GM12878 (cell line): ENCODE results near the gene FAM237B. TPM values are rescaled to one million over a fixed set of nuclear protein-coding genes. Genes with fewer than 3 reads are reported as not detected.

ENCODE experiments used
- ATAC-seq: fragments of 200-7000 bp; cut with Tn5 transposase; 3 replicates; pipeline ENCODE4 v1.9.1; 2020; ENCODE audit warnings: mild to moderate bottlenecking, moderate library complexity
- BruUV-seq: library from RNA; stranded (reverse); fragments of 400-500 nt; replicated peaks from 2 replicates; lab custom pipeline; 2021; lab: Mats Ljungman, UMichigan
- CTCF ChIA-PET: fragments of 300-600 bp; sonication (Branson Sonifier 250); formaldehyde crosslinking; extraction: SDS; loops from one replicate; lab custom pipeline; 2021; ENCODE audit warnings: inconsistent platforms; lab: Yijun Ruan, JAX
- POLR2A ChIA-PET: fragments of 350-600 bp; formaldehyde crosslinking; extraction: SDS; loops from one replicate; lab custom pipeline; 2021; ENCODE audit warnings: inconsistent platforms; lab: Charles Lee
- RAD21 ChIA-PET: fragments of 300-600 bp; sonication (Branson Sonifier 250); formaldehyde crosslinking; loops from one replicate; lab custom pipeline; 2023; ENCODE audit warnings: antibody characterized with exemption; ENCODE audit not compliant: unreplicated experiment; lab: Charles Lee
- SMC1A ChIA-PET: fragments of 300-600 bp; sonication (Branson Sonifier 250); formaldehyde crosslinking; loops from one replicate; lab custom pipeline; 2023; ENCODE audit not compliant: unreplicated experiment, uncharacterized antibody; lab: Charles Lee
- DNase-seq: peaks from one replicate; pipeline ENCODE4 v3.0.0-alpha.2; 2011; ENCODE audit warnings: low read depth, low spot score
- FAIRE-seq: peaks from 3 replicates; lab custom pipeline; 2011; peaks lifted over from hg19 to GRCh38; lab: Jason Lieb, UNC
- H2AFZ ChIP-seq: 2 replicates; pipeline ENCODE4 v1.6.0; 2011; ENCODE audit warnings: low read depth, low read length, control low read depth; ENCODE audit not compliant: control insufficient read depth
- H3K27ac ChIP-seq: 2 replicates; pipeline ENCODE4 v1.5.1; 2011; ENCODE audit warnings: control low read depth; ENCODE audit not compliant: control insufficient read depth, insufficient read depth
- H3K27me3 ChIP-seq, 2 experiments: replicated peaks in 1 of 2; 2 replicates each; pipeline versions ENCODE4 v1.6.0 to v1.6.1; 2011; ENCODE audit warnings: low read length in 1 of 2; ENCODE audit not compliant: control insufficient read depth in 2 of 2, insufficient read depth in 2 of 2
- H3K36me3 ChIP-seq, 2 experiments: 2 replicates each; pipeline ENCODE4 v1.5.1; 2011; ENCODE audit warnings: low read length in 1 of 2; ENCODE audit not compliant: control insufficient read depth in 2 of 2, insufficient read depth in 2 of 2
- H3K4me1 ChIP-seq: 2 replicates; pipeline ENCODE4 v1.6.1; 2011; ENCODE audit warnings: mild to moderate bottlenecking, low read length, moderate library complexity, mixed read lengths; ENCODE audit not compliant: control insufficient read depth, insufficient read depth
- H3K4me2 ChIP-seq: 2 replicates; pipeline ENCODE4 v1.6.0; 2011; ENCODE audit warnings: control low read depth; ENCODE audit not compliant: control insufficient read depth, insufficient read depth
- H3K4me3 ChIP-seq: fragments of 200-600 bp; sonication (generic); 2 replicates; pipeline ENCODE4 v1.5.1; 2016
- H3K79me2 ChIP-seq: 2 replicates; pipeline ENCODE4 v1.6.0; 2011; ENCODE audit warnings: low read length; ENCODE audit not compliant: control insufficient read depth, insufficient read depth
- H3K9ac ChIP-seq: 2 replicates; pipeline ENCODE4 v1.8.0; 2011; ENCODE audit warnings: low read length, control low read depth, mixed read lengths; ENCODE audit not compliant: control insufficient read depth, insufficient read depth
- H3K9me3 ChIP-seq: replicated peaks from 3 replicates; pipeline ENCODE4 v1.5.1; 2011; ENCODE audit warnings: mild to moderate bottlenecking, low read length; ENCODE audit not compliant: control insufficient read depth, insufficient read depth
- H4K20me1 ChIP-seq: 2 replicates; pipeline ENCODE4 v1.6.0; 2011; ENCODE audit not compliant: control insufficient read depth, insufficient read depth
- BMI1 ChIP-seq: fragments of 450-650 bp; IDR thresholded peaks from 2 replicates; pipeline ENCODE4 v1.6.1; 2016; ENCODE audit warnings: mild to moderate bottlenecking, moderate library complexity, borderline replicate concordance
- HDAC2 ChIP-seq: fragments of 200-600 bp; sonication (generic); IDR thresholded peaks from 2 replicates; pipeline ENCODE4 v1.6.1; 2017
- NFIC ChIP-seq: IDR thresholded peaks from 2 replicates; pipeline ENCODE4 v1.6.1; 2012; ENCODE audit warnings: low read depth, mild to moderate bottlenecking, inconsistent platforms, low read length, moderate library complexity
- NKRF ChIP-seq: fragments of 450-650 bp; conservative IDR thresholded peaks from 2 replicates; pipeline ENCODE4 v1.6.1; 2017; ENCODE audit warnings: mild to moderate bottlenecking, moderate library complexity
- POLR2A ChIP-seq: IDR thresholded peaks from 2 replicates; pipeline ENCODE4 v1.6.1; 2011; ENCODE audit warnings: low read depth, mild to moderate bottlenecking, low read length
- POLR2AphosphoS2 ChIP-seq: IDR thresholded peaks from 2 replicates; pipeline ENCODE4 v1.6.1; 2011; ENCODE audit warnings: low read depth, mild to moderate bottlenecking, low read length, improper control_type of control experiment, moderate library complexity
- TCF7 ChIP-seq: IDR thresholded peaks from 2 replicates; pipeline ENCODE4 v1.6.1; 2014; ENCODE audit warnings: antibody characterized with exemption, borderline replicate concordance
- USF1 ChIP-seq: IDR thresholded peaks from 2 replicates; pipeline ENCODE4 v1.6.1; 2011; ENCODE audit warnings: borderline replicate concordance, low read depth, mild to moderate bottlenecking, moderate library complexity, mixed read lengths, low read length; ENCODE audit not compliant: insufficient read depth; ENCODE audit errors: extremely low read length
- USF2 ChIP-seq: IDR thresholded peaks from 2 replicates; pipeline ENCODE4 v1.6.1; 2011; ENCODE audit warnings: low read depth, low read length, improper control_type of control experiment, borderline replicate concordance
- YY1 ChIP-seq: IDR thresholded peaks from 2 replicates; pipeline ENCODE4 v1.6.1; 2011; ENCODE audit warnings: low read depth, mild to moderate bottlenecking, low read length
- ZBTB33 ChIP-seq: fragments of 450-650 bp; IDR thresholded peaks from 2 replicates; pipeline ENCODE4 v1.6.1; 2017; ENCODE audit warnings: mild to moderate bottlenecking
- ZNF622 ChIP-seq: fragments of 450-650 bp; IDR thresholded peaks from 2 replicates; pipeline ENCODE4 v1.6.1; 2017; ENCODE audit warnings: mild to moderate bottlenecking, inconsistent platforms
- in situ Hi-C: fragments of 300-500 bp; cut with MboI; formaldehyde crosslinking; loops from 9 replicates; pipeline ENCODE4 v1.14.3; 2018; ENCODE audit warnings: mixed read lengths
- intact Hi-C: fragments of 100-400 bp; cut with micrococcal nuclease; formaldehyde crosslinking; loops from one replicate; pipeline ENCODE4 v1.14.2; 2022; ENCODE audit not compliant: unreplicated experiment
- polyA plus RNA-seq, 11 experiments: library from polyadenylated mRNA; depleted of rRNA in 4 of 11; unstranded in 6 of 11; stranded (reverse) in 5 of 11; fragments of >200 nt; fragmentation: Nextera tagmentation in 4 of 11; fragmentation: Illumina TruSeq in 1 of 11; extraction: Ambion mirVana in 4 of 11; extraction: Trizol in 1 of 11; gene quantifications; 1 replicate in 1 of 11; 2 replicates in 10 of 11; pipeline versions ENCODE4 v1.2.1 to v1.2.3, GENCODE V29; 2011 to 2016; ENCODE audit warnings: inconsistent platforms in 2 of 11, missing spikeins in 2 of 11, low read depth in 1 of 11
- total RNA-seq, 4 experiments: library from RNA; depleted of rRNA in 3 of 4; stranded (reverse); fragments of >200 nt in 3 of 4; fragmentation: Illumina TruSeq in 1 of 4; extraction: Trizol in 1 of 4; gene quantifications; 2 replicates each; pipeline versions ENCODE4 v1.2.1 to v1.2.3, GENCODE V29; 2013 to 2021

Gene FAM237B
- total and polyA plus RNA-seq, 10 of the 15 experiments (the other 5 are each of a cell fraction or from before 2014, with no cell fraction given): not detected

- ChIA-PET CTCF (interaction anchor here (1.2 to 1.7 kb wide), 3 partner anchors 13 to 78 kb away, joined by 3 to 7 read pairs (median 4); no protein-coding TSS in a partner anchor), POLR2A (interaction anchor here (0.5 kb wide), 1 partner anchor 9 kb away, joined by 3 read pairs; no protein-coding TSS in a partner anchor), RAD21 (interaction anchor here (1.6 kb wide), 1 partner anchor 47 kb away, joined by 4 read pairs; no protein-coding TSS in a partner anchor), SMC1A (interaction anchor here (0.7 to 1.7 kb wide), 8 partner anchors 8 to 366 kb away, joined by 3 to 6 read pairs (median 4); no protein-coding TSS in a partner anchor)
- peaks cover 27% of the 10 kb centered on the region for H3K79me2 ChIP-seq
- TF ChIP-seq NKRF (no peak), USF1 (no peak), ZBTB33 (no peak), POLR2AphosphoS2 (no peak), YY1 (no peak), TCF7 (no peak), HDAC2 (no peak), NFIC (no peak), USF2 (no peak), POLR2A (no peak), ZNF622 (no peak), BMI1 (no peak)
- H3K9me3 ChIP-seq: no peaks in the 10 kb centered on the region; the same call in 2 of the 3 replicates
- BruUV-seq: no TSS peak
- peak overlapping the region; percentile 98 for H2AFZ ChIP-seq
- intact Hi-C loops: no loop called here
- H3K4me1 ChIP-seq: peaks cover 6% of the 10 kb centered on the region; the same call in 1 of the 2 replicates
- in situ Hi-C loops: loop anchor here (5.0 kb wide), 1 partner anchor 57 kb away; the partner anchor contains the start of gene CLDN12
- no peaks in the 10 kb centered on the region; a peak in 1 of 4 replicates for H3K36me3 ChIP-seq
- no peak overlapping the region for H3K9ac ChIP-seq
- H3K4me3 ChIP-seq: no peak overlapping the region
- no peak for ATAC-seq
- H3K4me2 ChIP-seq: no peak overlapping the region
- no peak for FAIRE-seq
- no peaks in the 10 kb centered on the region for H3K27me3 ChIP-seq
- no peak for DNase-seq
- H3K27ac ChIP-seq: no peak overlapping the region
- H4K20me1 ChIP-seq: no peaks in the 10 kb centered on the region
Observed at GRCh38 chr7:90345016-90345415, 23.9 kb upstream of the FAM237B start.
